Measurements from ENCODE around the gene FAM107B.

Gene FAM107B

DNA sequence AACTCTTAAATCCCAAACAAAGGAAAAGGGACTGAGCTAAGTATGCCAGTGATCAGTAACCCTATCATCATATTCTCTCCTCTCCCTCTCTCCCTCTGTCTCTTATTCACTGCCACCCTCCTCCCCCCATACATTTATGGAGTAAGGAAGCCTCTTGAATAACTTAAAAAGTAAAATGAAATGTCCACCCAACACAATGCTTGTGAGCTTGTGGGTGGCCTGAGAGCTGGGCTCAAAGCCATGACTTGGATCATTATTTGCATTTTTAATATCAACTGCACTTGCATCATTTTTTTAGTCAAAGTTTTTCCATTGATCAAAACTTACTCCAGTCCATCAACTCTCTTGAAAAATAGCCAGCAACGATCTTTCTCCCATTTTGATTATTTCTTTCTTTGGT is 46.8 kb downstream of the FAM107B start:
- H3K4me1 ChIP-seq (ENCODE audit: control insufficient read depth, insufficient read depth, low read length): no peaks in the 10 kb centered on the region
- H3K9me3 ChIP-seq (ENCODE audit: control insufficient read depth, insufficient read depth, low read depth, low read length): no peaks in the 10 kb centered on the region
- no peak overlapping the region for H3K27ac ChIP-seq (ENCODE audit: extremely low read depth, low read depth, low read length)
- POLR2A ChIA-PET: no interaction called here
- no peaks in the 10 kb centered on the region for H3K36me3 ChIP-seq (ENCODE audit: control insufficient read depth in 2 of 2, insufficient read depth in 1 of 2, low read length in 2 of 2)
- no peak for TF ChIP-seq ZNF501 (tag by site-specific recombination; IDR thresholded peaks at IDR 0.05)
- TF ChIP-seq ZNF302 (tag by site-specific recombination; IDR thresholded peaks at IDR 0.05; ENCODE audit: low read depth): no peak
- TF ChIP-seq OVOL3 (tag by site-specific recombination; IDR thresholded peaks at IDR 0.05): no peak
- TF ChIP-seq, protein P1, sequence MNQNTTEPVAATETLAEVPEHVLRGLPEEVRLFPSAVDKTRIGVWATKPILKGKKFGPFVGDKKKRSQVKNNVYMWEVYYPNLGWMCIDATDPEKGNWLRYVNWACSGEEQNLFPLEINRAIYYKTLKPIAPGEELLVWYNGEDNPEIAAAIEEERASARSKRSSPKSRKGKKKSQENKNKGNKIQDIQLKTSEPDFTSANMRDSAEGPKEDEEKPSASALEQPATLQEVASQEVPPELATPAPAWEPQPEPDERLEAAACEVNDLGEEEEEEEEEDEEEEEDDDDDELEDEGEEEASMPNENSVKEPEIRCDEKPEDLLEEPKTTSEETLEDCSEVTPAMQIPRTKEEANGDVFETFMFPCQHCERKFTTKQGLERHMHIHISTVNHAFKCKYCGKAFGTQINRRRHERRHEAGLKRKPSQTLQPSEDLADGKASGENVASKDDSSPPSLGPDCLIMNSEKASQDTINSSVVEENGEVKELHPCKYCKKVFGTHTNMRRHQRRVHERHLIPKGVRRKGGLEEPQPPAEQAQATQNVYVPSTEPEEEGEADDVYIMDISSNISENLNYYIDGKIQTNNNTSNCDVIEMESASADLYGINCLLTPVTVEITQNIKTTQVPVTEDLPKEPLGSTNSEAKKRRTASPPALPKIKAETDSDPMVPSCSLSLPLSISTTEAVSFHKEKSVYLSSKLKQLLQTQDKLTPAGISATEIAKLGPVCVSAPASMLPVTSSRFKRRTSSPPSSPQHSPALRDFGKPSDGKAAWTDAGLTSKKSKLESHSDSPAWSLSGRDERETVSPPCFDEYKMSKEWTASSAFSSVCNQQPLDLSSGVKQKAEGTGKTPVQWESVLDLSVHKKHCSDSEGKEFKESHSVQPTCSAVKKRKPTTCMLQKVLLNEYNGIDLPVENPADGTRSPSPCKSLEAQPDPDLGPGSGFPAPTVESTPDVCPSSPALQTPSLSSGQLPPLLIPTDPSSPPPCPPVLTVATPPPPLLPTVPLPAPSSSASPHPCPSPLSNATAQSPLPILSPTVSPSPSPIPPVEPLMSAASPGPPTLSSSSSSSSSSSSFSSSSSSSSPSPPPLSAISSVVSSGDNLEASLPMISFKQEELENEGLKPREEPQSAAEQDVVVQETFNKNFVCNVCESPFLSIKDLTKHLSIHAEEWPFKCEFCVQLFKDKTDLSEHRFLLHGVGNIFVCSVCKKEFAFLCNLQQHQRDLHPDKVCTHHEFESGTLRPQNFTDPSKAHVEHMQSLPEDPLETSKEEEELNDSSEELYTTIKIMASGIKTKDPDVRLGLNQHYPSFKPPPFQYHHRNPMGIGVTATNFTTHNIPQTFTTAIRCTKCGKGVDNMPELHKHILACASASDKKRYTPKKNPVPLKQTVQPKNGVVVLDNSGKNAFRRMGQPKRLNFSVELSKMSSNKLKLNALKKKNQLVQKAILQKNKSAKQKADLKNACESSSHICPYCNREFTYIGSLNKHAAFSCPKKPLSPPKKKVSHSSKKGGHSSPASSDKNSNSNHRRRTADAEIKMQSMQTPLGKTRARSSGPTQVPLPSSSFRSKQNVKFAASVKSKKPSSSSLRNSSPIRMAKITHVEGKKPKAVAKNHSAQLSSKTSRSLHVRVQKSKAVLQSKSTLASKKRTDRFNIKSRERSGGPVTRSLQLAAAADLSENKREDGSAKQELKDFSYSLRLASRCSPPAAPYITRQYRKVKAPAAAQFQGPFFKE (tag by site-specific recombination; IDR thresholded peaks at IDR 0.05; ENCODE audit: borderline replicate concordance): no peak
- no peak for TF ChIP-seq ZSCAN23 (tag by site-specific recombination; IDR thresholded peaks at IDR 0.05)
- no peak for TF ChIP-seq SCRT1 (tag by site-specific recombination; IDR thresholded peaks at IDR 0.05; ENCODE audit: borderline replicate concordance)
- CTCF ChIA-PET: no interaction called here
- no peak overlapping the region for H3K4me3 ChIP-seq (ENCODE audit: low read depth, low read length)

DNA sequence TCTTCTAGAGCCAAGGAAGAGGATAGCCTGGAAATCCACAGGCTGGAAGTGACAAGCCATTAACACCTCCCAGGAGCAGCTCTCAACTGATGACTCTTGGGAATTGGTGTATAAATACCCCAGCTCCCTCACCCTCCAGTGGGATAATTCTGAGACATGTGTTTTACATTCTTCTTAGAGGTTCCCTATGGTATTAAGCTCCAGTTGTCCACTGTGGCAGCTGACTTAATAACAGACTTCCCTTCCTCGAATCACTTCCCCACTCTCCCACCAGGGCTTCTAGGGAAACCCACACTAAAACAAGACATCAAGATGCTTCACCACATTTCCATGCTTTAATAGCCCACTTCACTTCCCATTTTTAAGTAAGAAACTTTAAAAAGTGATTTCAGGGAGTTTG is 47.2 kb downstream of the FAM107B start:
- CTCF ChIA-PET: no interaction called here

More for the DNA sequence above, 47.2 kb downstream of the FAM107B start:
- Histone ChIP-seq H3K36me3 (ENCODE audit: control insufficient read depth in 2 of 2, insufficient read depth in 1 of 2, low read length in 2 of 2) (no peaks in the 10 kb centered on the region), H3K4me1 (ENCODE audit: control insufficient read depth, insufficient read depth, low read length) (no peaks in the 10 kb centered on the region), H3K4me3 (ENCODE audit: low read depth, low read length) (no peak overlapping the region), H3K27ac (ENCODE audit: extremely low read depth, low read depth, low read length) (no peak overlapping the region), H3K9me3 (ENCODE audit: control insufficient read depth, insufficient read depth, low read depth, low read length) (no peaks in the 10 kb centered on the region)
- POLR2A ChIA-PET: no interaction called here
- TF ChIP-seq, protein P2, sequence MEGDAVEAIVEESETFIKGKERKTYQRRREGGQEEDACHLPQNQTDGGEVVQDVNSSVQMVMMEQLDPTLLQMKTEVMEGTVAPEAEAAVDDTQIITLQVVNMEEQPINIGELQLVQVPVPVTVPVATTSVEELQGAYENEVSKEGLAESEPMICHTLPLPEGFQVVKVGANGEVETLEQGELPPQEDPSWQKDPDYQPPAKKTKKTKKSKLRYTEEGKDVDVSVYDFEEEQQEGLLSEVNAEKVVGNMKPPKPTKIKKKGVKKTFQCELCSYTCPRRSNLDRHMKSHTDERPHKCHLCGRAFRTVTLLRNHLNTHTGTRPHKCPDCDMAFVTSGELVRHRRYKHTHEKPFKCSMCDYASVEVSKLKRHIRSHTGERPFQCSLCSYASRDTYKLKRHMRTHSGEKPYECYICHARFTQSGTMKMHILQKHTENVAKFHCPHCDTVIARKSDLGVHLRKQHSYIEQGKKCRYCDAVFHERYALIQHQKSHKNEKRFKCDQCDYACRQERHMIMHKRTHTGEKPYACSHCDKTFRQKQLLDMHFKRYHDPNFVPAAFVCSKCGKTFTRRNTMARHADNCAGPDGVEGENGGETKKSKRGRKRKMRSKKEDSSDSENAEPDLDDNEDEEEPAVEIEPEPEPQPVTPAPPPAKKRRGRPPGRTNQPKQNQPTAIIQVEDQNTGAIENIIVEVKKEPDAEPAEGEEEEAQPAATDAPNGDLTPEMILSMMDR (tag by site-specific recombination; IDR thresholded peaks at IDR 0.05): no peak
- TF ChIP-seq FEZF1 (tag by site-specific recombination; IDR thresholded peaks at IDR 0.05) (no peak), ZNF140 (tag by site-specific recombination; IDR thresholded peaks at IDR 0.05) (no peak), ZNF266 (tag by site-specific recombination; IDR thresholded peaks at IDR 0.05; ENCODE audit: low read depth) (no peak), ZNF37A (tag by site-specific recombination; IDR thresholded peaks at IDR 0.05) (peak; percentile 98), SP3 (tag by site-specific recombination; IDR thresholded peaks at IDR 0.05) (no peak)
- TF ChIP-seq, protein P3, sequence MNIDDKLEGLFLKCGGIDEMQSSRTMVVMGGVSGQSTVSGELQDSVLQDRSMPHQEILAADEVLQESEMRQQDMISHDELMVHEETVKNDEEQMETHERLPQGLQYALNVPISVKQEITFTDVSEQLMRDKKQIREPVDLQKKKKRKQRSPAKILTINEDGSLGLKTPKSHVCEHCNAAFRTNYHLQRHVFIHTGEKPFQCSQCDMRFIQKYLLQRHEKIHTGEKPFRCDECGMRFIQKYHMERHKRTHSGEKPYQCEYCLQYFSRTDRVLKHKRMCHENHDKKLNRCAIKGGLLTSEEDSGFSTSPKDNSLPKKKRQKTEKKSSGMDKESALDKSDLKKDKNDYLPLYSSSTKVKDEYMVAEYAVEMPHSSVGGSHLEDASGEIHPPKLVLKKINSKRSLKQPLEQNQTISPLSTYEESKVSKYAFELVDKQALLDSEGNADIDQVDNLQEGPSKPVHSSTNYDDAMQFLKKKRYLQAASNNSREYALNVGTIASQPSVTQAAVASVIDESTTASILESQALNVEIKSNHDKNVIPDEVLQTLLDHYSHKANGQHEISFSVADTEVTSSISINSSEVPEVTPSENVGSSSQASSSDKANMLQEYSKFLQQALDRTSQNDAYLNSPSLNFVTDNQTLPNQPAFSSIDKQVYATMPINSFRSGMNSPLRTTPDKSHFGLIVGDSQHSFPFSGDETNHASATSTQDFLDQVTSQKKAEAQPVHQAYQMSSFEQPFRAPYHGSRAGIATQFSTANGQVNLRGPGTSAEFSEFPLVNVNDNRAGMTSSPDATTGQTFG (tag by site-specific recombination; IDR thresholded peaks at IDR 0.05; ENCODE audit: borderline replicate concordance): no peak

Measured in HEK293 (cell line).